HG03280 (cell line): ENCODE measurements around the gene CEACAM6.
"Not testable (repeated sequence)": the region's sequence is repeated elsewhere in the genome, so short reads cannot be mapped to it uniquely, and the experiment has no call there.

ENCODE experiments used
- ATAC-seq: cut with Tn5 transposase; IDR thresholded peaks from one replicate; pipeline ENCODE4 v1.9.1; 2021; ENCODE audit warnings: mild to moderate bottlenecking, moderate library complexity; ENCODE audit not compliant: unreplicated experiment

Gene CEACAM6

DNA sequence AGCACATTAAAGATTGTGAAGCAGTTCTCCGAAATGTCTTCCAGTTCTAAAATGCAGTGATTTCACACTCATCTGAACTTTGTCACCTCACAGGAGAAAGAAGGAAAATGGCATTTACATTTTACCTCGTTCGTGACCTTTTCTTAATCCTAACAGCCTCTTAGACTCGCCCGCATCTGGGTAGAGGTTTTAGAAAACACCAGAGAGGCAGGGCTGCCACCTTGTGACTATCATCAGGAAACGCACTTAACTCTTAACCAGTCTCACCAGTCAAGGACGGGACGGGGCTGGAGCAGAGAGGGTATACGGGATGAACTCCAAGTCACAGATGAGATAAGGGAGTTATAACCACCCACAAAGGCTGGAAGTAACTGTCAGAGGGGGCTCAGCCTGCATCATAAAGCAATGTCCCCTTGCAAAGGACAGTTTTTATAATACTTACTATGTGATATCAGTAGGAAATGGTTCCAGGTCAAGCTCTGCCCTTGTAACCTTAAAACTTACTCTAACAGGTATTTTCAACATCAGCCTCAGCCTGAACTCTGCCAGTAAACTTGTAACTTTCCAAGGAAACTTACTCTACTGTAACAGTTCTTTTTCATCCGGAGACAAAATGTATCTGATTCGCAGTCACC, 8.6 kb upstream of the CEACAM6 start:
- ATAC-seq = no peak

DNA sequence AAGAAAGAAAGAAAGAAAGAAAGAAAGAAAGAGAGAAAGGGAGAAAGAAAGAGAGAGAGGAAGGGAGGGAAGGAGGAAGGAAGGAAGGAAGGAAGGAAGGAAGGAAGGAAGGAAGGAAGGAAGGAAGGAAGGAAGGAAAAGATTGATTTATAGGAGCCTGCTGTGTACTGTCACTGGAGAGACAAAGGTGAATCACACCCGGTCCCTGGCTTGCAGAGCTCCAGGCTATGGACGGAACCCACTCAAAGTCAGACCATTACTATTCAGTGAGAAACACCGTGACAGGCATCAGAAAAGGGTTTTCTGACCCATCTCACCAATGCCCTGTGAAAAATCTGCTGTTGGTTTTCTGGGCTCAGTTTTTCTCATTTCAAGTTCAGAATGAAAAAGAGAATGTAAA, 7.3 kb upstream of the CEACAM6 start:
- no peak for ATAC-seq

DNA sequence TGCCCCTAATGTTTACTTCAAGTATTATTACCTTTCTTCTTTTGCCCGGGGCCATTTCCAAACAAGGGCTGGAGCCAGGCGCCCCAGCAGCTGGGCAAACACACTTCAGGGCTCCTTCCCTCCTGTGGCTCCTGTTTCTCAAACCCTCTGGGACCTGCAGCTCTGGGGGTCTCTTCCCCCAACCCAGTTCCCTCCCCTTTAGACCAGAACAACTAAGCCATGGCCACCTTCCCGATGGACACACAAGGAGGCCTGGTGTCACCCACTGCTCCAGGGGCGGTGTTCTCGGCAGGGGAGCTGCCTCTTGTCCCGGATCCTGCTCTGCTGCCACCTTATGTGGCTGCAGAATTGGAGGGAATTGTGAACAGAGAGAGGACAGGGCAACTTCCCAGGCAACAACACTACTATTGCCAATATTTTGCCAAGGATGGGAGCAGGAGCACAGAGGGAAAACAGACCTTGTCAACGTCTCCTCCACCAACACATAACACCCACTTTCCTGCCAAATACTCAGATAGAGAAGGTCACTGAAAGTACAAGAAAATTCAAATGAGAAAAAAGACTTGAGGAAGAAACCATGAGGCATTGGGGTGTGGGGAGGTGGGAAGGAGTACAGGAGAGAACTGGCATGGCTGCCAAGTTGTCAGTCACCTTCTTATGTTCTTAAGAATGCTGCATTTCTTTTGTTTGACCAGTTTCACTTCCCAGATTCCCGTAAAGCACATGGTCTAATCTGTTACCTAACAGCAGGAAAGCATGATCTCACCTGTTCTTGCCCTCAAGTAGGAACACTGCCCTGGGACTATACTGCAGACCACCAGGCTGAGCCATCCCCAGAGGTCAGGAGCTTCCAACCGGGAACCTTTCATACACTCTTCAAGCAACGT, 4.8 kb upstream of the CEACAM6 start:
- ATAC-seq = not testable (repeated sequence)

DNA sequence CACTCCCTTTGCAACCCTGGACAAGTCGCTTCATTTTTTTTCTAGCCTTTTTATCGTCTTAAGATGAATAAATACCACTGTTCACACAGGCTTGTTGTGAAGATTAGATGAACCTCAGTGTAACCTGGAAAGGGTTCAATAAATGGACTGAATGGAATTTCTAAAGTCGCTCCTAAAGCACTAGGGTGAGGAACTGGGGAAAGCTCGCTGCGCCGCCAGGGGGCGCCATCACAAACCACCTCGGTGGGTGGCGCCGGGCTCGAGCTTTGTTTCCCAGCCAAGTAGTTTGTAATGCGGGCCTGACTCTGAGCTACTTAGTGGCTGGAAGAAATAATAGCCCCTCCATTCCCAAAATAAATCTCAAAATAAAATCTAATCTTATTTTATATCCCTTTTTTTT, 2.2 kb upstream of the CEACAM6 start:
- ATAC-seq = no peak

DNA sequence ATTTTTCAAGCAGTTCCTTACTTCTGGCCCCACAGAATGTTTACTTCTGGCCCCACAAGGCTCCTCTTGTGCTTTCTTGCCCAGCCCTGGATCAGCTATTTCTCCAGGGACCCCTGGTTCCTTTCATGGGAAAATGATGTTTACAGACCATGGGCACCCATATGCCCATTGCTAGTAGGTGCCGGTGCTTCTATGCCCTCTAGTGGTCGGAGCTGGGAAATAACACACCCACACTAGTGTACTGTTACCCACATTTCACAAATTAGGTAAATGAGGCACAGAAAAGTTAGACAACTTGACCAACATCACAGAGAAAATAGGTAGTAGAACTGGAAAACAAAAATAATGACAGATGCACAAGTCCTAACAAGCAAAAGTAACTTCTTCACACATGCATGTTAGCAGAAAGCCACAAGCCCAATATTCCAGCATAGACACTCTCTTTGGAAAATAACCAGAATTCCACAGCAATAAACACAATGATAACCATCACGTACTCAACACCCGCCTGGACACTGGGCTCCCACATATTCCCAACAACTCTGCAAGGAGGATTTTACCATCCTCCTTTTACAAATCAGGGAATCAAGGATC, 1.3 kb upstream of the CEACAM6 start:
- ATAC-seq = no peak

DNA sequence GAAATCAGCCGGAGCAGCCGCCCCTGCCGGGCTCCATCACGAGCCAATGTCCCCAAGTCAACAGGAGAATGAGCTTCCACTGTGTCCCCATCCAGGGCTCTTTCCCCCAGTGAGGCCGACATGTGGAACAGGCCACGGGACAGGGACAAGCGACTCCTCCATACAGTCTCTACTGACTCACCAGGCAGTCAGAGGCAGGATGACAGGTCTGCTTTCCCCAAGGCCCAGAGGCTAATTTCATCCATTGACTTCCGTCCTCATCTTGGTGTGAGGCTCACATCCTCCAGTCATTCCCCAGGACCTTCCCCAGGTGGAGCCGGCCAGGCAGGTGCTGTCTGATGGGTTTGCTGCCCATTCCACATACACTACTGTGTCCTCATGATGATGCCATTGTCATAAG, 3.5 kb downstream of the CEACAM6 start:
- ATAC-seq = no peak

DNA sequence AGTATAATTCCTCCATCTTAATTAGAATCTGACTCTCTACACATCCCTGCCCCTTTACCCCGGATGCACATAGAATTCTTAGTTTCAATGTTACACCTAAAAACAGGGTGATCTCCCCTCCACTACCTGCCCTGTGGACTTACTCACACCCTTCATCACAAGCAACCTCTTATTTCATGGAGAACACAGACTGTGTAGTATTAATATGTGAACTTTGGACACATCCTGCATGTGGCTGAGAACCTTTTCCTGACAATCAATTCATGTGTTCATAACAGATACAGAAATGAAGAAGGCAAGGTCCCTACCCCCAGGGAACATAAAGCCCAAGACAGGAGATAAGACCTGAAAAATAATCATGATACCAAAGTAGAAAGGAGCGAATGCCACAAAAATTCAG, 11.8 kb downstream of the CEACAM6 start:
- ATAC-seq = no peak

DNA sequence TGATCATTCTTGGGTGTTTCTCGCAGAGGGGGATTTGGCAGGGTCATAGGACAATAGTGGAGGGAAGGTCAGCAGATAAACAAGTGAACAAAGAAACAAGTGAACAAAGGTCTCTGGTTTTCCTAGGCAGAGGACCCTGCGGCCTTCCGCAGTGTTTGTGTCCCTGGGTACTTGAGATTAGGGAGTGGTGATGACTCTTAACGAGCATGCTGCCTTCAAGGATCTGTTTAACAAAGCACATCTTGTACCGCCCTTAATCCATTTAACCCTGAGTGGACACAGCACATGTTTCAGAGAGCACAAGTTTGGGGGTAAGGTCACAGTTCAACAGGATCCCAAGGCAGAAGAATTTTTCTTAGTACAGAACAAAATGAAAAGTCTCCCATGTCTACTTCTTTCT, 12.8 kb downstream of the CEACAM6 start:
- ATAC-seq = not testable (repeated sequence)

DNA sequence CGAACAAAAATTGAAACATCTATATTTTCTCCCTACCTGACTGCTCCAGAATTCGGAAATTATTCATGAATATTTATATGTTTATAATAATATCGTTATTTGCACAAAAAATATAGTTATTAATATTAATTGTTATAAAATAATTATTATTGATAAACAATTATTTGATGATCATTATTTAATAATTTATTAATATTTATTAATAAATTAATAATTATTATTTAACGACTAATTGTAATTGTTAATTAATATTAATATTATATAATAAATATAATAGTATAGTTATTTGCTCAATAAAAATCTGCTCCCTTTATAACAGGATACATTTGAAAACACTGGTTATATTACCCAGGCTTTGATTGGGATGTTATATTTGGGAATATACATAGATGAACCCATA, 14.3 kb downstream of the CEACAM6 start:
- no peak for ATAC-seq

DNA sequence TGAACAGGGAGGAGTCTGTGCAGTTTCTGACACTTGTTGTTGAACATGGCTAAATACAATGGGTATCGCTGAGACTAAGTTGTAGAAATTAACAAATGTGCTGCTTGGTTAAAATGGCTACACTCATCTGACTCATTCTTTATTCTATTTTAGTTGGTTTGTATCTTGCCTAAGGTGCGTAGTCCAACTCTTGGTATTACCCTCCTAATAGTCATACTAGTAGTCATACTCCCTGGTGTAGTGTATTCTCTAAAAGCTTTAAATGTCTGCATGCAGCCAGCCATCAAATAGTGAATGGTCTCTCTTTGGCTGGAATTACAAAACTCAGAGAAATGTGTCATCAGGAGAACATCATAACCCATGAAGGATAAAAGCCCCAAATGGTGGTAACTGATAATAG, 16.1 kb downstream of the CEACAM6 start:
- ATAC-seq = no peak

DNA sequence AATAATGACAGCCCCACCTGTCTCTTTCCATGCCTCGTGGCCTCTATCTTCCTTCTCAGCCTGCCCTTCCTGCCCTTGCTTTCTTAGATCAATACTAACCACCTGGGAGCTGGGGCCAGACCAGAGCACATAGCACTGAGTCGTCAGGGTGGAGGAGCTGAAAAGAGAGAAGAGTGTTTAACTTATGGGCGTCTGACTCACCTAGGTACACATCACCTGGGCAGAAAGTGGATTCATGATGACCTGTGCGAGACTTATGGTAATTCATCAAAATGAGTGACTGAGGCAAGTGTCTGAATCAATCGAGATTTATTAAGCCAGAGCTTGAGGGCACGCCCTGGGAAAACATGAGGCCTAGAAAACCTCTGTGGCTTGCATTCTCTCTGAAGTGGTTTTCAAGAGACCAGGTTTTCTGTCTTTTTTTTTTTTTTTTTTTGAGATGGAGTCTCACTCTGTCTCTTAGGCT, 19.2 kb downstream of the CEACAM6 start:
- no peak for ATAC-seq

DNA sequence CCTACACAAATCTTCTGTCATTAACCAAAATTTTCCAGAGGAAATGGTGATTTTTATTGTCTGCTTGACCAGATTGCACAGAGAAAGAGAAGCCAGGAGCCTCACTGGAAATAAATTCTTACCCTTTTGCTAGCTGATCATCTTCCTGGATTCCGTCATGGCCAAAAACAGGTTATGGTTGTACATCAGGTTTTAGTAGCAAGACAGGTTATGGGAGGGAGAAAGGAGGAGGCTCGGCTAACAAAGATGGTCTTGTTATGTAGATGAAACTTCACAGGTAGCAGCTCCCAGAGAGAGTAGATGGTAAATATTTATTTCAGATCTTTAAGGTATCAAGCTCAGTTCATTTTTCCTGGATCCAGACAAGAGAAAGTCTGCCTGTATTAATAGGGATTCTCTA, 21.4 kb downstream of the CEACAM6 start:
- ATAC-seq = no peak

DNA sequence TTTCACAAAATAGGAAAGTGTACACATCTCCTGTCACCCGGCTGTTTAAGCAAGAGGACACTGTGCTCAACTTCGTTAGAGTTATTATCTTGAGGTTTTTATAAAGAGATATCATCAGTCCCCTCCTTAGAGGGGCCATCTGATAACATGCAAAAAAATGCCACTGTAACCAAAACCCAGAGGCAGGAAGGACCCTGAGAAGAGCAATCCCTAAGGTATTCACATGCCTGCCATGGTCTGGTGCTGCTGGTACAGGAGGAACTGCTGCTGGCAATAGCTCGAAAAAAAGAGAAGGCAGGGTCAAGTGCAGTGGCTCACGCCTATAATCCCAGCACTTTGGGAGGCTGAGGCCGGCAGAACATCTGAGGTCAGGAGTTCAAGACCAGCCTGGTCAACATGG, 28.3 kb downstream of the CEACAM6 start:
- ATAC-seq = no peak

DNA sequence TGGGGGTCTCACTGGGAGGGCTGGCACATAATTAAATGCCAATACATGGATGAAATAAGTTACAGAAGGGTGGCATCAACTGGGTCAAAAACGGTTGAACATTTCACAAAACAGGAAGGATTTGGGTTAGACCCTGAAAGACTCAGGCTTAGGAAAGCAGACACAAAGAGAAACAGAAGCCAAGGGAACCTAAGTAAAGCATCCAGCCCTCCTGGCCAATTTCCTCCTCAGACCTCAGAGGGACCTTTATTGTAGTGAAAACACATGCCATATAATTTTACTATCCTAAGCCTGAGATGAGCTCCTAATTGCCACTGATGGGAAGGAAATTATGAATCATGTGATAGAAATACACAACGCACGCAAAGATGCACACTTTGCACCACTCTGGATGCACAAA, 29.0 kb downstream of the CEACAM6 start:
- ATAC-seq = no peak

DNA sequence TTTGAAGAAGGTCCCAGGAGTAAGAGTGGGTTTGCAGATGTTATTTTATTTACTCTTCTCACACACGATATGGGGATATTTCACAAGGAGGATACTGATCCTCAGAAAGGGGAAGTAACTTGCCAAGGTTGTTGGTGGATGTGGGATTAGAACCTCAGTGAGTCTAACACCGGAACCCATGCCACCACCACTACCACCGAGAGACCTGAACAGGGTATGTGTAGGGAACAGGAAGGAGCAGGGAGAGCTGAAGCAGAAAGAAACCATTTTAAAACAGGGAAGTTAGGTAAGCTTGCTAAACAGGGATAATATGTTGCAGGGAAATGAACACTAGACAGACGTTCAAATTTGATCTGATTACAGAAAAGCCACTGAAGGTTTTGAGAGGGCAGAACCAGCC, 29.4 kb downstream of the CEACAM6 start:
- no peak for ATAC-seq

DNA sequence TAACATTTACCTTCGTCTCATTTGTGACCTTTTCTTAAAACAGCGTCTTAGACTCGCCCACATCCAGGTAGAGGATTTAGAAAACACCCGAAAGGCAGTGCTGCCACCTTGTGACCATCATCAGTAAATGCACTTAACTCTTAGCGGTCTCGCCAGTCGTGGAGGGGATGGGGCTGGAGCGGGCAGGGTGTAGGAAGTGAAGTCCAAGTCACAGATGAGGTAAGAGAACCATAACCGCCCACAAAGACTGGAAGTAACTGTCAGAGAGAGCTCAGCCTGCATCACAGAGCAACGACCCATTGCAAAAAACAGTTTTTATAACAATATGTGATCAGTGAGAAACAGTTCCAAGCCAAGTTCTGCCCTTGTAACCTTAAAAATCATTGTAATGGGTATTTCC, 30.3 kb downstream of the CEACAM6 start:
- ATAC-seq = peak; percentile 48

DNA sequence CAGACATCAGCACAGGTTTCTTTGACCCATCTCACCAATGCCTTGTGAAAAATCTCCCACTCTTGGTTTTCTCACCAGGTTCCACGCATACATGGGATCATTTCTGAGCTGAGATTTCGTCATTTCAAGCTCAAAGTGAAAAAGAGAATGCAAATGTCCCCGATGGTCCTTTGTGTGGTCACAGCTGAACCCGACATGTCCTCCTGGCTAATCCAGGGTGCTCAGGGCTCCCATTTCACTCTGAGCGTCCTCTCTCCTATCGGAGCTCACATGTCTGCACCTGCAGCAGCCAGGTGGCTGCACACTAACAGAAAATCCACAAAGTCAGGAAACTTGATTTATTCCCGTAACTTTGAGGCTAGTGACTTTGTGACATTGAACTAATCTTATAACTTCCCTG, 31.7 kb downstream of the CEACAM6 start:
- ATAC-seq = no peak

DNA sequence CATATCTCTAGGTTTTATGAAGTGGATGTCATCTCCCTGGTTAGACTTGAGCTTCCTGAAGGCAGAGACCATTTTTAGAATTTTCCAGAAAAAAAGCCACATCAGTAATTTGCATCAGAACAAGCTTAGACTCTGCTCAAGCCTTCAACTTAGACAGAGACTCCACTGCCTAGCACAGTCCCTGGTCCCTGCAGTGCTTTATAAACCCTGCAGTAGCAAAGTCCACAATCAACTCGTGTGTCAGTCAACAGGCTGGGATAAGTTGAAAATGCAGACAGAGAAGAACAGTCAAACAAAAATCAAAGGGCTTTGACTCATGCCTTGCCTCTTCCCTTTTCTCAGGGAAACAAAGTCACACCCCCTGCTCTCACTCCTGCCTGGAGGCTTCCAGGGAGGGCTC, 33.2 kb downstream of the CEACAM6 start:
- ATAC-seq = not testable (repeated sequence)

DNA sequence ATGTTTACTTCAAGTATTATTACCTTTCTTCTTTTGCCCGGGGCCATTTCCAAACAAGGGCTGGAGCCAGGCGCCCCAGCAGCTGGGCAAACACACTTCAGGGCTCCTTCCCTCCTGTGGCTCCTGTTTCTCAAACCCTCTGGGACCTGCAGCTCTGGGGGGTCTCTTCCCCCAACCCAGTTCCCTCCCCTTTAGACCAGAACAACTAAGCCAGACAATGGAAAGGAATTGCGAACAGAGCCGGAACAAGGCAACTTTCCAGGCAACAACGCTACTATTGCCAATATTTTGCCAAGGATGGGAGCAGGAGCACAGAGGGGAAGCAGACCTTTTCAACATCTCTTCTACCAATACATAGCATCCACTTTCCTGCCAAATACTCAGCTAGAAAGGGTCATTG, 33.7 kb downstream of the CEACAM6 start:
- ATAC-seq = not testable (repeated sequence)

DNA sequence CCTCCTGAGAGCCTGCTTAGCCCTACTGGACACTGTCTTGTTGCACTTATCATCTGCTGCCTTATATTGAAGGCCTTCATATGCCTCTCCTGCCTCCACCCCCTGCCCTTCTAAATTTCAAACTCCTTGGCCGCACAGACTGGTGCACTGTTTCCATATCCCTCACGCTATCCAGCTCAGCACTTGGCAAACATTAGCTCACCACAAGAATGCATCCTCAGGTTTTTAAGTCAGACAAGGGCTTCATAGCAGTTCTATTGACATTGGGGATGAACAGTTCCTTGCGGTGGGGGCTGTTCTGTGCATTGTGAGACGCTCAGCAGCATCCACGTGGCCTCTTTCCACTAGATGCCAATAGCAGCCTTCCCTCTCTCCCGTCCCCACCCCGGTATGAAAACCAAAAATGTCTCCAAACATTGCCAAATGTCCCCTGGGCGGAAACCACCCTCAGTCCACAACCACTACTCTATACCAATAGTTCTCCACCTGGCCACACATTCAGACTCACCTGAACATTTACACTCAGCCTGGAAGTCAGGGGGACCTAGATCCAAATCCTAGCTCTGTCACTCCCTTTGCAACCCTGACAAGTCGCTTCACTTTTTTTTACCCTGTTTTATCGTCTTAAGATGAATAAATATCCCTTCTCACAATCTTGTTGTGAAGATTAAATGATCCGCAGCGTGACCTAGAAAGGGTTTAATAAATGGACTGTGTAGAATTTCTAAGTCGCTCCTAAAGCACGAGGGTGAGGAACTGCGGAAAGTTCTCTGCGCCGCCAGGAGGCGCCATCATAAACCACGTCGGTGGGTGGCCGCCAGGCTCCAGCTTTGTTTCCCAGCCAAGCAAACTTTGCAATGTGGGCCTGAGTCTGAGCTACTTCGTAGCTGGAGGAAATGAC, 37.4 kb downstream of the CEACAM6 start:
- ATAC-seq = no peak

DNA sequence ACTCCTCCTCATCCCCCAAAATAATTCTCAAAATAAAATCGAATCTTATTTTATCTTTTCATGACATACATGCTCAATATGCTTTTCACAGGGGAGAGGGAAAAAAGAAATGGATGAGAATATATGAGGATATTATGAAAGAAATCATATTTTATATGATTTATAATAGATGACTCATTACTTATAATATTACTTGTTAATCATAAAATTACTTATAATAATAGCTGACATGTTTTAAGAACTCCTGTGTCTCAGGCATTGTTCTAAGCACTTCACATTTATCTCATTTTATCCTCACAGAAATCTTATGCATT, 38.0 kb downstream of the CEACAM6 start:
- ATAC-seq = no peak
